CD4-positive, alpha-beta memory T cell (primary cell): ENCODE data around the gene TSC22D2. TPM values are rescaled to one million over a fixed set of nuclear protein-coding genes. Genes with fewer than 3 reads are reported as not detected.

Experiments used
- CTCF ChIA-PET: fragments of 350-600 bp; sonication (Branson Sonifier 250); formaldehyde crosslinking; loops from one replicate; lab custom pipeline; 2021; ENCODE audit warnings: inconsistent platforms; ENCODE audit not compliant: partially characterized antibody; lab: Charles Lee
- POLR2A ChIA-PET: fragments of 350-600 bp; sonication (Branson Sonifier 250); formaldehyde crosslinking; loops from one replicate; lab custom pipeline; 2021; ENCODE audit not compliant: partially characterized antibody; lab: Charles Lee
- DNase-seq, 5 donors: peaks; one replicate each; pipeline versions ENCODE4 v3.0.0 to v3.0.0-alpha.2; 2020 to 2022; ENCODE audit warnings: mixed read lengths in 1 of 5
- H3K27ac ChIP-seq: one replicate; pipeline ENCODE4 v1.7.0; 2013; ENCODE audit warnings: low read depth, low read length
- H3K27me3 ChIP-seq: 2 replicates; pipeline ENCODE4 v1.7.0; 2013; ENCODE audit warnings: mild to moderate bottlenecking, low read length, moderate library complexity; ENCODE audit not compliant: insufficient read depth
- H3K36me3 ChIP-seq: 2 replicates; pipeline ENCODE4 v1.7.0; 2013; ENCODE audit warnings: mild to moderate bottlenecking, low read length, moderate library complexity; ENCODE audit not compliant: insufficient read depth
- H3K4me1 ChIP-seq: 2 replicates; pipeline ENCODE4 v1.7.0; 2013; ENCODE audit warnings: mild to moderate bottlenecking, low read length, moderate library complexity; ENCODE audit not compliant: insufficient read depth
- H3K4me3 ChIP-seq, 2 donors: one replicate each; pipeline ENCODE4 v1.7.0; 2013; ENCODE audit warnings: low read length in 2 of 2, mild to moderate bottlenecking in 1 of 2
- H3K9me3 ChIP-seq, 2 donors: one replicate each; pipeline ENCODE4 v1.7.0; 2013; ENCODE audit warnings: low read length in 2 of 2, control low read depth in 1 of 2; ENCODE audit not compliant: control insufficient read depth in 1 of 2
- H3K27ac Mint-ChIP-seq, 7 donors: one replicate each; pipeline ENCODE4 v1.8.0; 2020 to 2021; ENCODE audit warnings: mixed read lengths in 7 of 7, mild to moderate bottlenecking in 6 of 7, inconsistent platforms in 3 of 7, moderate library complexity in 3 of 7
- H3K27me3 Mint-ChIP-seq, 2 donors: one replicate each; pipeline ENCODE4 v1.8.0; 2020 to 2021; ENCODE audit warnings: mixed read lengths in 2 of 2
- H3K36me3 Mint-ChIP-seq, 2 donors: one replicate each; pipeline ENCODE4 v1.8.0; 2020 to 2021; ENCODE audit warnings: mixed read lengths in 2 of 2, inconsistent platforms in 1 of 2, mild to moderate bottlenecking in 1 of 2
- H3K4me1 Mint-ChIP-seq, 4 donors: one replicate each; pipeline ENCODE4 v1.8.0; 2020 to 2021; ENCODE audit warnings: mixed read lengths in 4 of 4, mild to moderate bottlenecking in 1 of 4
- H3K4me3 Mint-ChIP-seq, 8 donors: one replicate each; pipeline ENCODE4 v1.8.0; 2020 to 2021; ENCODE audit warnings: mixed read lengths in 8 of 8, mild to moderate bottlenecking in 7 of 8, moderate library complexity in 6 of 8, inconsistent platforms in 3 of 8
- H3K9me3 Mint-ChIP-seq, 8 donors: one replicate each; pipeline ENCODE4 v1.8.0; 2020 to 2021; ENCODE audit warnings: mixed read lengths in 8 of 8, mild to moderate bottlenecking in 5 of 8, inconsistent platforms in 3 of 8, moderate library complexity in 1 of 8
- intact Hi-C: fragments of 100-400 bp; cut with micrococcal nuclease; formaldehyde crosslinking; loops from one replicate; pipeline ENCODE4 v1.15.1; 2023
- polyA plus RNA-seq, 2 donors: library from polyadenylated mRNA; unstranded; fragments of 300-500 nt; fragmentation: Illumina TruSeq; gene quantifications; one replicate each; pipeline ENCODE4 v1.2.3, GENCODE V29; 2021
- total RNA-seq, 2 experiments: library from RNA; stranded (reverse); gene quantifications; one replicate each; pipeline ENCODE4 v1.2.3, GENCODE V29; 2021

TSC22D2 gene
- total and polyA plus RNA-seq, 4 experiments from 2014 or later: 5.5 to 25.7 (median 19.7) TPM

- no peak for DNase-seq
- Mint-ChIP-seq H3K4me1 (no peaks in the 10 kb centered on the region), H3K4me3 (no peak overlapping the region), H3K27me3 (peaks cover 3 to 4% of the 10 kb centered on the region in 2 donors), H3K27ac (no peak overlapping the region), H3K36me3 (no peaks in the 10 kb centered on the region), H3K9me3 (peaks cover 0 to 2% (median 0%) of the 10 kb centered on the region in 8 donors)
- no peak overlapping the region for H3K27ac ChIP-seq
- intact Hi-C loops: no loop called here
- H3K9me3 ChIP-seq: no peaks in the 10 kb centered on the region
- no peaks in the 10 kb centered on the region for H3K27me3 ChIP-seq
- CTCF ChIA-PET: interaction anchor here (1.4 kb wide), 1 partner anchor 39 kb away, joined by 3 read pairs; no protein-coding TSS in a partner anchor
- no peaks in the 10 kb centered on the region for H3K36me3 ChIP-seq
- H3K4me1 ChIP-seq: no peaks in the 10 kb centered on the region
- POLR2A ChIA-PET: no interaction called here
- no peak overlapping the region for H3K4me3 ChIP-seq
Measured at GRCh38 chr3:150367757-150368156, 40.3 kb upstream of the TSC22D2 start.

GRCh38 chr3:150370122-150370602 lies 37.9 kb upstream of the TSC22D2 start:
- Histone ChIP-seq H3K27ac (no peak overlapping the region), H3K4me3 (no peak overlapping the region), H3K4me1 (no peaks in the 10 kb centered on the region), H3K27me3 (no peaks in the 10 kb centered on the region), H3K9me3 (no peaks in the 10 kb centered on the region), H3K36me3 (no peaks in the 10 kb centered on the region)
- H3K9me3 Mint-ChIP-seq: peaks cover 0 to 2% (median 0%) of the 10 kb centered on the region in 8 donors
- H3K4me3 Mint-ChIP-seq: no peak overlapping the region
- peaks cover under 1 to 4% of the 10 kb centered on the region in 2 donors for H3K27me3 Mint-ChIP-seq
- peaks cover 0 to 9% (median 4%) of the 10 kb centered on the region in 4 donors for H3K4me1 Mint-ChIP-seq
- CTCF ChIA-PET: no interaction called here
- POLR2A ChIA-PET: no interaction called here
- H3K27ac Mint-ChIP-seq: no peak overlapping the region
- DNase-seq: no peak
- no peaks in the 10 kb centered on the region for H3K36me3 Mint-ChIP-seq
- intact Hi-C loops: no loop called here

- POLR2A ChIA-PET: no interaction called here
- no peak for DNase-seq
- Histone ChIP-seq H3K4me3 (no peak overlapping the region), H3K27ac (no peak overlapping the region), H3K9me3 (no peaks in the 10 kb centered on the region), H3K36me3 (no peaks in the 10 kb centered on the region), H3K27me3 (no peaks in the 10 kb centered on the region), H3K4me1 (no peaks in the 10 kb centered on the region)
- Mint-ChIP-seq H3K27ac (no peak overlapping the region), H3K4me3 (no peak overlapping the region), H3K4me1 (peaks cover 0 to 9% (median 4%) of the 10 kb centered on the region in 4 donors), H3K27me3 (peaks cover 0 to 4% of the 10 kb centered on the region in 2 donors), H3K9me3 (peaks cover 0 to 1% (median 0%) of the 10 kb centered on the region in 8 donors), H3K36me3 (no peaks in the 10 kb centered on the region)
- CTCF ChIA-PET: no interaction called here
- intact Hi-C loops: no loop called here
Measured at GRCh38 chr3:150370999-150371398, 37.1 kb upstream of the TSC22D2 start.

- POLR2A ChIA-PET: no interaction called here
- intact Hi-C loops: no loop called here
- Mint-ChIP-seq H3K36me3 (no peaks in the 10 kb centered on the region), H3K27me3 (peaks cover 0 to 4% of the 10 kb centered on the region in 2 donors), H3K27ac (no peak overlapping the region), H3K9me3 (no peaks in the 10 kb centered on the region), H3K4me1 (peaks cover 0 to 9% (median 4%) of the 10 kb centered on the region in 4 donors), H3K4me3 (no peak overlapping the region)
- H3K36me3 ChIP-seq: no peaks in the 10 kb centered on the region
- no peak for DNase-seq
- H3K4me1 ChIP-seq: no peaks in the 10 kb centered on the region
- no peaks in the 10 kb centered on the region for H3K27me3 ChIP-seq
- H3K4me3 ChIP-seq: no peak overlapping the region
- no peak overlapping the region for H3K27ac ChIP-seq
- CTCF ChIA-PET: no interaction called here
- H3K9me3 ChIP-seq: no peaks in the 10 kb centered on the region
Measured at GRCh38 chr3:150371741-150372254, 36.3 kb upstream of the TSC22D2 start.

GRCh38 chr3:150372320-150372719 lies 35.8 kb upstream of the TSC22D2 start:
- H3K27ac ChIP-seq: no peak overlapping the region
- intact Hi-C loops: no loop called here
- H3K36me3 ChIP-seq: no peaks in the 10 kb centered on the region
- no peaks in the 10 kb centered on the region for H3K9me3 Mint-ChIP-seq
- no peaks in the 10 kb centered on the region for H3K4me1 ChIP-seq
- no peaks in the 10 kb centered on the region for H3K27me3 ChIP-seq
- H3K27ac Mint-ChIP-seq: no peak overlapping the region
- H3K4me1 Mint-ChIP-seq: peaks cover 0 to 9% (median 4%) of the 10 kb centered on the region in 4 donors
- ChIA-PET POLR2A (no interaction called here), CTCF (no interaction called here)
- DNase-seq: no peak
- peaks cover 0 to 1% of the 10 kb centered on the region in 2 donors for H3K27me3 Mint-ChIP-seq
- no peaks in the 10 kb centered on the region for H3K9me3 ChIP-seq
- H3K4me3 Mint-ChIP-seq: no peak overlapping the region
- no peaks in the 10 kb centered on the region for H3K36me3 Mint-ChIP-seq
- H3K4me3 ChIP-seq: no peak overlapping the region

- Mint-ChIP-seq H3K9me3 (no peaks in the 10 kb centered on the region), H3K27ac (peak overlapping the region in 1 of 7 donors; percentile 0), H3K4me1 (peaks cover 0 to 9% (median 4%) of the 10 kb centered on the region in 4 donors), H3K4me3 (peak overlapping the region in 2 of 8 donors; percentile 7 to 28), H3K36me3 (no peaks in the 10 kb centered on the region), H3K27me3 (peaks cover 0 to 1% of the 10 kb centered on the region in 2 donors)
- intact Hi-C loops: no loop called here
- Histone ChIP-seq H3K36me3 (no peaks in the 10 kb centered on the region), H3K27me3 (no peaks in the 10 kb centered on the region), H3K27ac (no peak overlapping the region), H3K9me3 (no peaks in the 10 kb centered on the region), H3K4me1 (no peaks in the 10 kb centered on the region), H3K4me3 (no peak overlapping the region)
- CTCF ChIA-PET: no interaction called here
- DNase-seq: no peak
- POLR2A ChIA-PET: no interaction called here
Measured at GRCh38 chr3:150372722-150373121, 35.4 kb upstream of the TSC22D2 start.

- Mint-ChIP-seq H3K9me3 (no peaks in the 10 kb centered on the region), H3K4me1 (peaks cover 0 to 9% (median 4%) of the 10 kb centered on the region in 4 donors), H3K27me3 (peaks cover 0 to 1% of the 10 kb centered on the region in 2 donors), H3K36me3 (no peaks in the 10 kb centered on the region), H3K27ac (peak overlapping the region in 4 of 7 donors; percentile 5 to 58 (median 32)), H3K4me3 (peak overlapping the region in 7 of 8 donors; percentile 14 to 75 (median 64))
- no peaks in the 10 kb centered on the region for H3K27me3 ChIP-seq
- intact Hi-C loops: no loop called here
- no peaks in the 10 kb centered on the region for H3K9me3 ChIP-seq
- DNase-seq: no peak
- CTCF ChIA-PET: no interaction called here
- peak overlapping the region in 1 of 2 donors; percentile 1 for H3K4me3 ChIP-seq
- H3K36me3 ChIP-seq: no peaks in the 10 kb centered on the region
- no peaks in the 10 kb centered on the region for H3K4me1 ChIP-seq
- POLR2A ChIA-PET: no interaction called here
- no peak overlapping the region for H3K27ac ChIP-seq
Measured at GRCh38 chr3:150373234-150373875, 34.7 kb upstream of the TSC22D2 start.
